Measurements from ENCODE around the gene MAP2.

MAP2 gene

GRCh38 chr2:209423562-209424198 is at the start of gene MAP2:
MAP2 (plus strand) TSS chr2:209424047; CDS start chr2:209653171, 229,124 bp downstream.
- TF ChIP-seq MYC (IDR thresholded peaks at IDR 0.05; ENCODE audit: low read depth, low read length) (no peak), MAX (IDR thresholded peaks at IDR 0.05; ENCODE audit: low read depth, low read length) (no peak), CTCF (IDR thresholded peaks at IDR 0.05; ENCODE audit: low read depth, low read length) (peak; percentile 55)
- DNase-seq (ENCODE audit: low read depth): peak; percentile 76
- no peak within 1 kb of the TSS for H3K4me3 ChIP-seq (ENCODE audit: low read depth, low read length)

GRCh38 chr2:209376686-209377085 is 47.2 kb upstream of the MAP2 start:
- DNase-seq (ENCODE audit: low read depth): no peak
- no peak overlapping the region for H3K4me3 ChIP-seq (ENCODE audit: low read depth, low read length)
- no peak for TF ChIP-seq MYC (IDR thresholded peaks at IDR 0.05; ENCODE audit: low read depth, low read length)
- no peak for TF ChIP-seq POLR2A (IDR thresholded peaks at IDR 0.05; ENCODE audit: extremely low read depth, insufficient read length)
- TF ChIP-seq MAX (IDR thresholded peaks at IDR 0.05; ENCODE audit: low read depth, low read length): no peak
- no peak for TF ChIP-seq CTCF (IDR thresholded peaks at IDR 0.05; ENCODE audit: low read depth, low read length)

- TF ChIP-seq POLR2A (IDR thresholded peaks at IDR 0.05; ENCODE audit: extremely low read depth, insufficient read length): no peak
- TF ChIP-seq MAX (IDR thresholded peaks at IDR 0.05; ENCODE audit: low read depth, low read length): no peak
- no peak for TF ChIP-seq MYC (IDR thresholded peaks at IDR 0.05; ENCODE audit: low read depth, low read length)
- no peak for TF ChIP-seq CTCF (IDR thresholded peaks at IDR 0.05; ENCODE audit: low read depth, low read length)
- H3K4me3 ChIP-seq (ENCODE audit: low read depth, low read length): no peak overlapping the region
- DNase-seq (ENCODE audit: low read depth): peak; percentile 43
Measured at GRCh38 chr2:209380293-209380692, 43.6 kb upstream of the MAP2 start.

- DNase-seq (ENCODE audit: low read depth): no peak
- TF ChIP-seq CTCF (IDR thresholded peaks at IDR 0.05; ENCODE audit: low read depth, low read length) (no peak), MYC (IDR thresholded peaks at IDR 0.05; ENCODE audit: low read depth, low read length) (no peak)
- no peak overlapping the region for H3K4me3 ChIP-seq (ENCODE audit: low read depth, low read length)
Measured at GRCh38 chr2:209381091-209381490, 42.8 kb upstream of the MAP2 start.

- no peak overlapping the region for H3K4me3 ChIP-seq (ENCODE audit: low read depth, low read length)
- no peak for TF ChIP-seq MAX (IDR thresholded peaks at IDR 0.05; ENCODE audit: low read depth, low read length)
- no peak for DNase-seq (ENCODE audit: low read depth)
Measured at GRCh38 chr2:209382775-209383174, 41.1 kb upstream of the MAP2 start.

- peak; percentile 34 for DNase-seq (ENCODE audit: low read depth)
- H3K4me3 ChIP-seq (ENCODE audit: low read depth, low read length): no peak overlapping the region
- no peak for TF ChIP-seq POLR2A (IDR thresholded peaks at IDR 0.05; ENCODE audit: extremely low read depth, insufficient read length)
- TF ChIP-seq MAX (IDR thresholded peaks at IDR 0.05; ENCODE audit: low read depth, low read length): no peak
- TF ChIP-seq CTCF (IDR thresholded peaks at IDR 0.05; ENCODE audit: low read depth, low read length): no peak
- TF ChIP-seq MYC (IDR thresholded peaks at IDR 0.05; ENCODE audit: low read depth, low read length): no peak
Measured at GRCh38 chr2:209383212-209383611, 40.6 kb upstream of the MAP2 start.
